AG09309 (cell line): ENCODE data around the gene SNX9.

Experiments used
- DNase-seq: peaks from one replicate; pipeline ENCODE4 v3.0.0-alpha.2; 2010; ENCODE audit warnings: low read depth
- H3K4me3 ChIP-seq: 2 replicates; pipeline ENCODE4 v1.5.1; 2011; ENCODE audit warnings: mild to moderate bottlenecking, low read depth, low read length, moderate library complexity; ENCODE audit not compliant: control insufficient read depth
- CTCF ChIP-seq: IDR thresholded peaks from 2 replicates; pipeline ENCODE4 v1.5.1; 2011; ENCODE audit warnings: mild to moderate bottlenecking, low read depth, low read length, inconsistent platforms; ENCODE audit not compliant: insufficient read depth, control insufficient read depth; ENCODE audit errors: missing control alignments

Gene SNX9

GRCh38 chr6:157865249-157865648 lies 42.2 kb downstream of the SNX9 start:
- DNase-seq, result no peak
- no peak for TF ChIP-seq CTCF

GRCh38 chr6:157867155-157867559 lies 44.1 kb downstream of the SNX9 start:
- H3K4me3 ChIP-seq, result no peak overlapping the region
- DNase-seq, result no peak
- TF ChIP-seq CTCF, result no peak

More at GRCh38 chr6:157865249-157865648, 42.2 kb downstream of the SNX9 start:
- no peak overlapping the region for H3K4me3 ChIP-seq

GRCh38 chr6:157867981-157868380 lies 44.9 kb downstream of the SNX9 start:
- TF ChIP-seq CTCF, result no peak
- H3K4me3 ChIP-seq, result no peak overlapping the region
- no peak for DNase-seq

GRCh38 chr6:157868835-157869234 lies 45.8 kb downstream of the SNX9 start:
- DNase-seq, result no peak
- no peak overlapping the region for H3K4me3 ChIP-seq
- no peak for TF ChIP-seq CTCF

GRCh38 chr6:157869673-157870302 lies 46.7 kb downstream of the SNX9 start:
- DNase-seq, result no peak
- TF ChIP-seq CTCF, result no peak
- H3K4me3 ChIP-seq, result no peak overlapping the region

- peak; percentile 18 for DNase-seq
- TF ChIP-seq CTCF, result peak; percentile 89
- H3K4me3 ChIP-seq, result no peak overlapping the region
Observed at GRCh38 chr6:157873735-157874344, 50.8 kb downstream of the SNX9 start.
